ENCODE data around the gene ANKS6. TPM values are rescaled to one million over a fixed set of nuclear protein-coding genes. Genes with fewer than 3 reads are reported as not detected.

ANKS6 gene
- total and polyA plus RNA-seq, 2 experiments from 2014 or later, result 25.5 to 40.3 TPM

- TF ChIP-seq, protein P1, sequence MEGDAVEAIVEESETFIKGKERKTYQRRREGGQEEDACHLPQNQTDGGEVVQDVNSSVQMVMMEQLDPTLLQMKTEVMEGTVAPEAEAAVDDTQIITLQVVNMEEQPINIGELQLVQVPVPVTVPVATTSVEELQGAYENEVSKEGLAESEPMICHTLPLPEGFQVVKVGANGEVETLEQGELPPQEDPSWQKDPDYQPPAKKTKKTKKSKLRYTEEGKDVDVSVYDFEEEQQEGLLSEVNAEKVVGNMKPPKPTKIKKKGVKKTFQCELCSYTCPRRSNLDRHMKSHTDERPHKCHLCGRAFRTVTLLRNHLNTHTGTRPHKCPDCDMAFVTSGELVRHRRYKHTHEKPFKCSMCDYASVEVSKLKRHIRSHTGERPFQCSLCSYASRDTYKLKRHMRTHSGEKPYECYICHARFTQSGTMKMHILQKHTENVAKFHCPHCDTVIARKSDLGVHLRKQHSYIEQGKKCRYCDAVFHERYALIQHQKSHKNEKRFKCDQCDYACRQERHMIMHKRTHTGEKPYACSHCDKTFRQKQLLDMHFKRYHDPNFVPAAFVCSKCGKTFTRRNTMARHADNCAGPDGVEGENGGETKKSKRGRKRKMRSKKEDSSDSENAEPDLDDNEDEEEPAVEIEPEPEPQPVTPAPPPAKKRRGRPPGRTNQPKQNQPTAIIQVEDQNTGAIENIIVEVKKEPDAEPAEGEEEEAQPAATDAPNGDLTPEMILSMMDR (IDR thresholded peaks at IDR 0.05; ENCODE audit: low read depth, low read length), result no peak
These were observed 19.1 kb upstream of the ANKS6 start for GRCh38 chr9:98815391-98815951.

GRCh38 chr9:98811051-98811650 lies 14.8 kb upstream of the ANKS6 start:
- Histone ChIP-seq H3K27me3 (peaks cover 8% of the 10 kb centered on the region), H3K36me3 (no peaks in the 10 kb centered on the region), H3K4me1 (ENCODE audit: low read depth) (peaks cover 6% of the 10 kb centered on the region), H3K4me3 (no peak overlapping the region), H3K9me3 (ENCODE audit: low read depth) (no peaks in the 10 kb centered on the region), H3K27ac (no peak overlapping the region)
- TF ChIP-seq, protein P1 (IDR thresholded peaks at IDR 0.05; ENCODE audit: low read depth, low read length), result no peak
- DNase-seq (ENCODE audit: low read depth in 1 of 2, low spot score in 1 of 2), result peak in 1 of 2 donors; percentile 78

More at GRCh38 chr9:98815391-98815951, 19.1 kb upstream of the ANKS6 start:
- Histone ChIP-seq H3K27me3 (no peaks in the 10 kb centered on the region), H3K36me3 (no peaks in the 10 kb centered on the region), H3K4me3 (no peak overlapping the region), H3K9me3 (ENCODE audit: low read depth) (no peaks in the 10 kb centered on the region), H3K27ac (no peak overlapping the region), H3K4me1 (ENCODE audit: low read depth) (no peaks in the 10 kb centered on the region)
- DNase-seq (ENCODE audit: low read depth in 1 of 2, low spot score in 1 of 2), result no peak

DNA sequence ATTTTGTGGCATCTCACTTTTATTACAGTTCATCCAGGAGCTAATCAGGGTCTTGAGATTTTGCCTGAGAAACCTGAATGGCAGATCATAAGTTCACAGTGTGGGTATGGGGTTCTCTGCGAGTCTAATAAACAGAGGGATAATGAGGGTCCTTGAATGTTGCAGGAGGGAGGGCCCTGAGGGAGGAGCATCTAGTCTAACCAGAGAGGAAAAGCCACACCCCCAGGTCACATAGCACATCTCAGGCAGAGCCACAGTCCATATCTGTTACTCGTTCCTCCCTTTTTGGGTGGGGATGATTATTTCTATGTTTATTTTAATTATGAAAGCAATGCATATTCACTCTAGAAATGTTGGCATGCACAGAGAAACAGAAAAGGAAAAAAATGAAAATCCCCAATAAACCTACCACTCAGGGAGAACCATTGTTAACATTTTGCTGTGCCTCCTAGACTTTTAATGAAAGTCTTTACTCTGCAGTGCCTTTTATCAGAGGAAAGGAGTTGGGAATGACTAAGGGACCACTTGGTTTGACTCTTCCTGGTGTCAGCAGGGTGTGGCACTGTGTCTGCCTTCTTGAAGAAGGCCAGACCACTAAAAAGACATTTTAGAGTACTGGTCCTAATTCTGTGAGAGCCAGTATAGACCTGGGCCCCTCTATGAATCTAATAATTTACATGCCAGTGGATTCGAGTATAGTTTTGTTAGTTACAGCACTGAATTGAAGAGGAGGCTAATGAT lies 13.9 kb upstream of the ANKS6 start:
- Histone ChIP-seq H3K27me3 (peaks cover 8% of the 10 kb centered on the region), H3K36me3 (no peaks in the 10 kb centered on the region), H3K4me3 (no peak overlapping the region), H3K4me1 (ENCODE audit: low read depth) (peaks cover 6% of the 10 kb centered on the region), H3K27ac (no peak overlapping the region), H3K9me3 (ENCODE audit: low read depth) (no peaks in the 10 kb centered on the region)
- no peak for DNase-seq (ENCODE audit: low read depth in 1 of 2, low spot score in 1 of 2)
- TF ChIP-seq, protein P1 (IDR thresholded peaks at IDR 0.05; ENCODE audit: low read depth, low read length), result no peak

- no peak overlapping the region for H3K4me3 ChIP-seq
- H3K27me3 ChIP-seq, result peaks cover 8% of the 10 kb centered on the region
- H3K4me1 ChIP-seq (ENCODE audit: low read depth), result peaks cover 10% of the 10 kb centered on the region
- TF ChIP-seq, protein P1 (IDR thresholded peaks at IDR 0.05; ENCODE audit: low read depth, low read length), result no peak
- H3K9me3 ChIP-seq (ENCODE audit: low read depth), result no peaks in the 10 kb centered on the region
- no peaks in the 10 kb centered on the region for H3K36me3 ChIP-seq
- peak in 1 of 2 donors; percentile 52 for DNase-seq (ENCODE audit: low read depth in 1 of 2, low spot score in 1 of 2)
- H3K27ac ChIP-seq, result no peak overlapping the region
These were observed 13.2 kb upstream of the ANKS6 start for GRCh38 chr9:98809311-98810101.

GRCh38 chr9:98808875-98809274 lies 12.5 kb upstream of the ANKS6 start:
- H3K36me3 ChIP-seq, result no peaks in the 10 kb centered on the region
- H3K27me3 ChIP-seq, result peaks cover 8% of the 10 kb centered on the region
- no peak overlapping the region for H3K4me3 ChIP-seq
- DNase-seq (ENCODE audit: low read depth in 1 of 2, low spot score in 1 of 2), result no peak
- H3K4me1 ChIP-seq (ENCODE audit: low read depth), result peaks cover 10% of the 10 kb centered on the region
- TF ChIP-seq, protein P1 (IDR thresholded peaks at IDR 0.05; ENCODE audit: low read depth, low read length), result no peak
- H3K27ac ChIP-seq, result no peak overlapping the region
- no peaks in the 10 kb centered on the region for H3K9me3 ChIP-seq (ENCODE audit: low read depth)
